ENCODE measurements around the gene RAD9A.

- no peak for TF ChIP-seq CTCF (conservative IDR thresholded peaks at IDR 0.05; ENCODE audit: low read depth in 2 of 2)
- no peak for TF ChIP-seq EZH2 (IDR thresholded peaks at IDR 0.05; ENCODE audit: low read depth, unreplicated experiment)
- no peak for TF ChIP-seq POLR2AphosphoS5 (IDR thresholded peaks at IDR 0.05; ENCODE audit: low read depth)
- no peak for TF ChIP-seq JUNB (IDR thresholded peaks at IDR 0.05; ENCODE audit: unreplicated experiment)
- TF ChIP-seq, protein P1, sequence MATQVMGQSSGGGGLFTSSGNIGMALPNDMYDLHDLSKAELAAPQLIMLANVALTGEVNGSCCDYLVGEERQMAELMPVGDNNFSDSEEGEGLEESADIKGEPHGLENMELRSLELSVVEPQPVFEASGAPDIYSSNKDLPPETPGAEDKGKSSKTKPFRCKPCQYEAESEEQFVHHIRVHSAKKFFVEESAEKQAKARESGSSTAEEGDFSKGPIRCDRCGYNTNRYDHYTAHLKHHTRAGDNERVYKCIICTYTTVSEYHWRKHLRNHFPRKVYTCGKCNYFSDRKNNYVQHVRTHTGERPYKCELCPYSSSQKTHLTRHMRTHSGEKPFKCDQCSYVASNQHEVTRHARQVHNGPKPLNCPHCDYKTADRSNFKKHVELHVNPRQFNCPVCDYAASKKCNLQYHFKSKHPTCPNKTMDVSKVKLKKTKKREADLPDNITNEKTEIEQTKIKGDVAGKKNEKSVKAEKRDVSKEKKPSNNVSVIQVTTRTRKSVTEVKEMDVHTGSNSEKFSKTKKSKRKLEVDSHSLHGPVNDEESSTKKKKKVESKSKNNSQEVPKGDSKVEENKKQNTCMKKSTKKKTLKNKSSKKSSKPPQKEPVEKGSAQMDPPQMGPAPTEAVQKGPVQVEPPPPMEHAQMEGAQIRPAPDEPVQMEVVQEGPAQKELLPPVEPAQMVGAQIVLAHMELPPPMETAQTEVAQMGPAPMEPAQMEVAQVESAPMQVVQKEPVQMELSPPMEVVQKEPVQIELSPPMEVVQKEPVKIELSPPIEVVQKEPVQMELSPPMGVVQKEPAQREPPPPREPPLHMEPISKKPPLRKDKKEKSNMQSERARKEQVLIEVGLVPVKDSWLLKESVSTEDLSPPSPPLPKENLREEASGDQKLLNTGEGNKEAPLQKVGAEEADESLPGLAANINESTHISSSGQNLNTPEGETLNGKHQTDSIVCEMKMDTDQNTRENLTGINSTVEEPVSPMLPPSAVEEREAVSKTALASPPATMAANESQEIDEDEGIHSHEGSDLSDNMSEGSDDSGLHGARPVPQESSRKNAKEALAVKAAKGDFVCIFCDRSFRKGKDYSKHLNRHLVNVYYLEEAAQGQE (IDR thresholded peaks at IDR 0.05; ENCODE audit: unreplicated experiment) = no peak
Measured at GRCh38 chr11:67434395-67434881, 42.7 kb downstream of the RAD9A start.

Measured in GM23338 (cell line).